ENCODE data around the gene NDC1. TPM values are rescaled to one million over a fixed set of nuclear protein-coding genes. Genes with fewer than 3 reads are reported as not detected.

NDC1 gene
- total and polyA plus RNA-seq, 11 donors: 1.6 to 9.4 (median 6.5) TPM

- ATAC-seq: no peak
- 92 to 97% (median 95%) methylated on average over 1 of the region's 1 CpG for WGBS, 4 donors
- Histone ChIP-seq H3K9me3 (no peaks in the 10 kb centered on the region), H3K27me3 (no peaks in the 10 kb centered on the region), H3K4me1 (no peaks in the 10 kb centered on the region), H3K4me3 (no peak overlapping the region), H3K27ac (no peak overlapping the region), H3K36me3 (peaks cover 0 to 68% (median 42%) of the 10 kb centered on the region in 9 donors)
- intact Hi-C loops (cut with DNase I): no loop called here
- TF ChIP-seq, protein P1, sequence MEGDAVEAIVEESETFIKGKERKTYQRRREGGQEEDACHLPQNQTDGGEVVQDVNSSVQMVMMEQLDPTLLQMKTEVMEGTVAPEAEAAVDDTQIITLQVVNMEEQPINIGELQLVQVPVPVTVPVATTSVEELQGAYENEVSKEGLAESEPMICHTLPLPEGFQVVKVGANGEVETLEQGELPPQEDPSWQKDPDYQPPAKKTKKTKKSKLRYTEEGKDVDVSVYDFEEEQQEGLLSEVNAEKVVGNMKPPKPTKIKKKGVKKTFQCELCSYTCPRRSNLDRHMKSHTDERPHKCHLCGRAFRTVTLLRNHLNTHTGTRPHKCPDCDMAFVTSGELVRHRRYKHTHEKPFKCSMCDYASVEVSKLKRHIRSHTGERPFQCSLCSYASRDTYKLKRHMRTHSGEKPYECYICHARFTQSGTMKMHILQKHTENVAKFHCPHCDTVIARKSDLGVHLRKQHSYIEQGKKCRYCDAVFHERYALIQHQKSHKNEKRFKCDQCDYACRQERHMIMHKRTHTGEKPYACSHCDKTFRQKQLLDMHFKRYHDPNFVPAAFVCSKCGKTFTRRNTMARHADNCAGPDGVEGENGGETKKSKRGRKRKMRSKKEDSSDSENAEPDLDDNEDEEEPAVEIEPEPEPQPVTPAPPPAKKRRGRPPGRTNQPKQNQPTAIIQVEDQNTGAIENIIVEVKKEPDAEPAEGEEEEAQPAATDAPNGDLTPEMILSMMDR (IDR thresholded peaks at IDR 0.05): no peak
- TF ChIP-seq POLR2A (IDR thresholded peaks at IDR 0.05): no peak
- DNase-seq: no peak
Measured at GRCh38 chr1:53783056-53783455, 55.0 kb downstream of the NDC1 start.

GRCh38 chr1:53781654-53782053, 56.4 kb downstream of the NDC1 start:
- no peaks in the 10 kb centered on the region for H3K4me1 ChIP-seq
- intact Hi-C loops (cut with DNase I): no loop called here
- peaks cover 0 to 64% (median 31%) of the 10 kb centered on the region in 9 donors for H3K36me3 ChIP-seq
- no peak overlapping the region for H3K4me3 ChIP-seq
- no peaks in the 10 kb centered on the region for H3K27me3 ChIP-seq
- no peak overlapping the region for H3K27ac ChIP-seq
- DNase-seq: no peak
- no peak for TF ChIP-seq POLR2A (IDR thresholded peaks at IDR 0.05)
- TF ChIP-seq, protein P1 (IDR thresholded peaks at IDR 0.05): no peak
- H3K9me3 ChIP-seq: no peaks in the 10 kb centered on the region
- ATAC-seq: no peak
- 94 to 98% (median 95%) methylated on average over 3 of the region's 3 CpGs for WGBS, 4 donors

GRCh38 chr1:53777272-53777671, 60.8 kb downstream of the NDC1 start:
- no peak for DNase-seq
- TF ChIP-seq, protein P1 (IDR thresholded peaks at IDR 0.05): no peak
- no peak for TF ChIP-seq POLR2A (IDR thresholded peaks at IDR 0.05)
- no peak for ATAC-seq
- Histone ChIP-seq H3K36me3 (peaks cover 0 to 25% (median 6%) of the 10 kb centered on the region in 9 donors), H3K9me3 (no peaks in the 10 kb centered on the region), H3K27ac (no peak overlapping the region), H3K4me1 (no peaks in the 10 kb centered on the region), H3K27me3 (no peaks in the 10 kb centered on the region), H3K4me3 (no peak overlapping the region)
- intact Hi-C loops (cut with DNase I): no loop called here
- 47 to 98% (median 97%) methylated on average over 1 of the region's 1 CpG for WGBS, 4 donors

DNA sequence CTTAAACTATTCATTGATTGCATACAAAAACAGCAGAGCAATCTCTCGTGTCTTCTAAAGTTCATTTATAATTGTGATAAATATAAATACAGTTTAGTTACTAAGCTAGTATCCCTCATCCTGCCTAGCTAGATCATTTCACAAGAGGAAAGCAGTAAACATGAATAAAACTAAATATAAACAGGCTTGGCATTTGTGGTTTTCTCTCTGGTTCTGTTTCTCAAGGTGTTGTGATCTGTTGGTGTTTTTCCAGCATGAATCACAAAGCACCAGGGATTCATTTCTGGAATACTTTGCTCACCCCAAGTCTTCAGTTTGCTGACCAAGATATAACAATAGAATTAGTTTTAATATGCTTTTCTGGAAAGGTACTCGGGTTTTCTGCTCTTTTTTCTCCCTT, 66.4 kb downstream of the NDC1 start:
- TF ChIP-seq, protein P1 (IDR thresholded peaks at IDR 0.05): no peak
- no peak for TF ChIP-seq POLR2A (IDR thresholded peaks at IDR 0.05)
- ATAC-seq (no peak), DNase-seq (no peak)
- intact Hi-C loops (cut with DNase I): no loop called here
- H3K4me3 ChIP-seq: no peak overlapping the region
- WGBS, 4 donors: 93 to 96% (median 94%) methylated on average over 2 of the region's 2 CpGs
- no peaks in the 10 kb centered on the region for H3K9me3 ChIP-seq
- H3K27me3 ChIP-seq: no peaks in the 10 kb centered on the region
- no peak overlapping the region for H3K27ac ChIP-seq
- peaks cover 0 to 36% (median 25%) of the 10 kb centered on the region in 9 donors for H3K36me3 ChIP-seq
- H3K4me1 ChIP-seq: peaks cover 0 to 8% (median 1%) of the 10 kb centered on the region in 12 donors

Data from heart left ventricle (tissue), 16 donors.